ENCODE data around the gene PDE6B.

PDE6B gene

DNA sequence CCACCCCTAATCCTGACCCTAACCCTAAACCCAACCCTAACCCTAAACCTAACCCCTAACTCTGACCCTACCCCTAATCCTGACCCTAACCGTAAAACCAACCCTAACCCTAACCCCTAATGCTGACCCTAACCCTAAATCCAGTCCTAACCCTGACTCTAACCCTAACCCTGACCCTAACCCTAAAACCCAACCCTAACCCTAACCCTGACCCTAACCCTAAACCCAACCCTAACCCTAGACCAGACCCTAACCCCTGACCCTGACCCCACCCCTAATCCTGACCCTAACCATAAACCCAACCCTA is 79.6 kb downstream of the PDE6B start:
- TF ChIP-seq, protein P1, sequence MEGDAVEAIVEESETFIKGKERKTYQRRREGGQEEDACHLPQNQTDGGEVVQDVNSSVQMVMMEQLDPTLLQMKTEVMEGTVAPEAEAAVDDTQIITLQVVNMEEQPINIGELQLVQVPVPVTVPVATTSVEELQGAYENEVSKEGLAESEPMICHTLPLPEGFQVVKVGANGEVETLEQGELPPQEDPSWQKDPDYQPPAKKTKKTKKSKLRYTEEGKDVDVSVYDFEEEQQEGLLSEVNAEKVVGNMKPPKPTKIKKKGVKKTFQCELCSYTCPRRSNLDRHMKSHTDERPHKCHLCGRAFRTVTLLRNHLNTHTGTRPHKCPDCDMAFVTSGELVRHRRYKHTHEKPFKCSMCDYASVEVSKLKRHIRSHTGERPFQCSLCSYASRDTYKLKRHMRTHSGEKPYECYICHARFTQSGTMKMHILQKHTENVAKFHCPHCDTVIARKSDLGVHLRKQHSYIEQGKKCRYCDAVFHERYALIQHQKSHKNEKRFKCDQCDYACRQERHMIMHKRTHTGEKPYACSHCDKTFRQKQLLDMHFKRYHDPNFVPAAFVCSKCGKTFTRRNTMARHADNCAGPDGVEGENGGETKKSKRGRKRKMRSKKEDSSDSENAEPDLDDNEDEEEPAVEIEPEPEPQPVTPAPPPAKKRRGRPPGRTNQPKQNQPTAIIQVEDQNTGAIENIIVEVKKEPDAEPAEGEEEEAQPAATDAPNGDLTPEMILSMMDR (IDR thresholded peaks at IDR 0.05), result no peak

DNA sequence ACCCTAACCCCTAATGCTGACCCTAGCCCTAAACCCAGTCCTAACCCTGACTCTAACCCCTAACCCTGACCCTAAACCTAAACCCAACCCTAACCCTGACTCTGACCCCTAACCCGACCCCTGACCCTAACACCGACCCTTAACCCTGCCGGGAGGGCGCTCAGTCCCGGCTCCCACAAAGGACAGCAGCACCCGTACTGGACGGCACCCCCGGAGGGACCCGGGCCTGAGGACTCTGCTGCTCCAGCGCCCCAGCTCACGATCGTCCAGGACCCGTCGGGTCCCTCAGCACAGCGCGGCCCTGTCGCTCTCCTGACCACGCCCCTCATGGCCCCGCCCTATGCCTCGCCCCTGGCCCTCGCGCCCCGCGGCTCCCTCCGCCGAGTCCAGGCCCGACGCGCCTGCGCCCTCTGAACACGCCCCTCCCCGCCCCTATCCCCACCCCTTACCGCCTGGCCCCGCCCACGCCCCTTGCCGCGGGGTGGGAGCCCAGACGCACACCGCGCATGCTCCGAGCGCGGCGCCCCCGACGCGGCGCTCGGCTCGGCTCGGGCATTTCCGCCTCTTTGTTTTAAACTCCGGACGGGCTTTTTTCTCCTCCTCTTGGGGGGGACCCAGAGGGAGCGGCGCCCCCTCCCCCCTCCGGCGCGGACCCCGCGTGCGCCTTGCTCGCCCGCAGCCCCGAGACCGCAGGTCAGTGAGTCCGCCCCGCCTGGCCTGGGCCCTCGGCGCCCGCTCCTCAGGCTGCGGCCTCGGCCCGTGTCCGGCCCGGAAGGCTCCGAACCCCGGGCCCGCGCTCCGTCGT is 80.1 kb downstream of the PDE6B start, which contains the start of gene PCGF3:
Gene PCGF3, plus strand, starts transcription at position 555 of the 805 bp plus-strand sequence. CDS start 27,849 bp downstream, outside the sequence.
- TF ChIP-seq, protein P1 (IDR thresholded peaks at IDR 0.05), result no peak

DNA sequence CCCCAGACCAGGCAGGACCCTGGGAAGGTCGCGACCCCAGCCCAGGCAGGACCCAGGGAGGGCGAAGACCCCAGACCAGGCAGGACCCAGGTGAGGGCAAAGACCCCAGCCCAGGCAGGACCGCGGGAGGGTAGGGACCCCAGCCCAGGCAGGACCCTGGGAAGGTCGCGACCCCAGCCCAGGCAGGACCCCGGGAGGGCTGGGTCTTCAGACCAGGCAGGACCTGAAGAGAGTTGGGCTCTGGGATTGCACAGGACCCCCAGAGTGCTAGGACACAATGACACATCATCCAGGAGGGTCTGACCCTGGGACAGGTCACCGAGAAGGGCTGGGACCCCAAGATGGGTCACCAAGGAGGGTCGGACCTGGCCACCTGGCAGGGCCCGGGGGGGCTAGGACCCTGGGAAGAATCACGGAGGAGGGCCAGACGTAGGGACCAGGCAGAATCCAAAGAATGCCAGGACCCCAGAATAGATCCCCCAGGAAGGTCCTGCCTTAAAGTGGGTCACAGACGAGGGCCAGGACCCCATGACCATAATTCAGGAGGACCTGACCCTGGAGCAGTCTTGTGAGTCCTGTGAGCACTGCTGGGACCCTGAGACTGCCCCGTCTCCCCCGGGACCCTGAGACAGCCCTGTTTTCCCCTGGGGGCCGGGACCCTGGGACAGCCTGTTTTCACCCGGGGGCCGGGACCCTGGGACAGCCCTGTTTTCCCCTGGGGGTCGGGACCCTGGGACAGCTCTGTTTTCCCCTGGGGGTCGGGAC is 81.6 kb downstream of the PDE6B start:
- TF ChIP-seq, protein P1 (IDR thresholded peaks at IDR 0.05), result no peak

DNA sequence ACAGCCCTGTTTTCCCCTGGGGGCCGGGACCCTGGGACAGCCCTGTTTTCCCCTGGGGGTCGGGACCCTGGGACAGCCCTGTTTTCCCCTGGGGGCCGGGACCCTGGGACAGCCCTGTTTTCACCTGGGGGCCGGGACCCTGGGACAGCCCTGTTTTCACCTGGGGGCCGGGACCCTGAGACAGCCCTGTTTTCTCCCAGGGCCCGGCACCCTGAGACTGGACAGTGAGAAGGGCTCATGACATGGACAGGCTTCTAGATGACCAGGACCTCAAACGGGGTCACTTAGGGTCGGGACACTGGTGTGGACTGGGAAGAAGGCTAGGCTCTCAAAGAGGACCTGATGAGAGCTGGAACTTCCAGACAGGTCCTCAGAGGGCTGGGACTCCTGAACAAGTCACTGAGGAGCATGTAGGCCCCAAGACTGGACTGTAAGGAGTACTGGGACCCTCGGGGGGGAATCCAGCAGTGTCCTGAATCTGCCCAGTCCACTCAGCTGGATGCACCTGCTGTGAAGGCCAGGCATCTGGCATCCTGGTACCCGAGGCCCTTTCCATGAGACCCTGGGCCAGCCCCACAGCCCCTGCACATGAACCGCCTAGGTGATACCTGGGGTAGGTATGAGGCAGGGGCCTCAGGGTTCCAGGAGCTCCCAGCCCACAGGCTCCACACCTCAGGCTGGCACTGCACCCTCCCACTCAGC is 82.7 kb downstream of the PDE6B start:
- TF ChIP-seq, protein P1 (IDR thresholded peaks at IDR 0.05), result no peak

DNA sequence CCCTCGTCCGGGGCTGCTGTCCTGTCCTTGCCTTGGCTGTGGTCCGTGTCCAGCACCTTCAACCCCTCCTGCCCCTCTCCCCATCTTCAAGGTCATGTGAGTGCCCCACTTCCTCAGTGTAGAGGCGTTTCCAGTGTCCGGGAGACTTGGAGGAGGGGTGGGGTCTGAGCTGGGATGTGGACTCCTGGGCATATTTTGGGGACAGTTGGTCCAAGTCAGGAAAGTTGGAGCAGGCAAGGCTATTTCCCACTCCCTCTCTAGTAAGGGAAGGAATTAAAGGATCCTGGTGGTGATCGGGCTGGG is 83.2 kb downstream of the PDE6B start:
- TF ChIP-seq, protein P1 (IDR thresholded peaks at IDR 0.05), result no peak

DNA sequence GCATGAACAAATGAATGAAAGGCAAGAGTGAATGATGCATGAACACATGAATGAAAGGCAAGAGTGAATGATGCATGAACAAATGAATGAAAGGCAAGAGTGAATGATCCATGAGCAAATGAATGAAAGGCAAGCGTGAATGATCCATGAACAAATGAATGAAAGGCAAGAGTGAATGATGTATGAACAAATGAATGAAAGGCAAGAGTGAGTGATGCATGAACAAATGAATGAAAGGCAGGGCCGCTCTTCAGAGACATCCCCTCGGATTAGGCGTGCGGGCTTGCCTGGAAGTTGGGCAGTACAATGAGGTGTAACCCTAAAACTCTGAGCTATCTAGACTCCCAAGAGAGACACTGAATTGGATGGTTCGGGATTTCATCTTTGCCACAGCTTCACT is 84.0 kb downstream of the PDE6B start:
- TF ChIP-seq, protein P1 (IDR thresholded peaks at IDR 0.05), result no peak

DNA sequence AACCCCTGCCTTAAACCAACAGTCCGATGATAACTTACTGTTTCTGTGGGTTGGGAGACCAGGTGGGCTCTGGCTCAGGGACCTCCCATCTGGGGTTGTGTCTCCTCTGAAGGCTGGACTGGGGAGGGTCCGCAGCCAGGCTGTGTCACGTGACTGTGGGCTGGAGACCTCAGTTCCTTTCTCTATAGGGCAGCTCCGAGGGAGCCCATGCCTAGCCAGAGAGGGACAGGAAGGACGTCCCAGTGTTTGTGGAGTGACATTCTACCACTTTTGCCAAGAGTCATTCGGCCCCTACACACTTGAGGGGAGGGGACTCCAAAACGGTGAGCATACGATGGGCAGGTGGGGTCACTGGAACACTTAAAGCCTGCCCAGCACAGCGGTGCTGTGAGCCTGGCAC is 84.7 kb downstream of the PDE6B start:
- TF ChIP-seq, protein P1 (IDR thresholded peaks at IDR 0.05), result no peak

Measured in LNCAP (cell line).